NT2/D1 (cell line): ENCODE data around the gene TBL1X.

Experiments used
- SUZ12 ChIP-seq: IDR thresholded peaks from 2 replicates; pipeline ENCODE4 v1.6.1; 2011; ENCODE audit not compliant: insufficient read length, insufficient read depth; ENCODE audit errors: extremely low read depth
- YY1 ChIP-seq: IDR thresholded peaks from 2 replicates; pipeline ENCODE4 v1.6.1; 2011; ENCODE audit not compliant: insufficient read length, insufficient read depth
- ZNF274 ChIP-seq: IDR thresholded peaks from 2 replicates; pipeline ENCODE4 v1.6.1; 2011; ENCODE audit warnings: mild to moderate bottlenecking, low read depth, low read length

DNA sequence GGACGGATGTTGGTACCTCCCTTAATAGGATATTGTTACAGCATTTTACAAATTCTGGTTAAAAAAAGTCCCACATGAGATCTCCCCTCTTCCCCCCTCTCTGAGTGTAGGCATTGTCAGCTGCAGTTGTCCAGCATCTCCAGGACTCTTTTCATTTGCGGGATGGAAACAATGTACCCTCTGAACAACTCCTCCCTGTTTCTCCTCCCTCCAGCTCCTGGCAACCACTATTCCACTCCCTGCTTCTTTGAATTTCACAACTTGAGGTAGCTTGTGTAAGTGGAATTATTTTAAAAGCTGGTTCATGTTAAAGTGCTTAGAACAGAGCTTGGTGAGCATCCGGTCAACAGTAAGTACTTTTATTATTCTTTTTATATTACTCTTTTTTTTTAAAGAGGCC, 69.8 kb downstream of the TBL1X start:
- no peak for TF ChIP-seq ZNF274
- TF ChIP-seq YY1, result no peak
- no peak for TF ChIP-seq SUZ12
